Embryonic facial prominence (tissue), 1 donor: ENCODE results near the gene KBTBD13.

ENCODE experiments used
- DNase-seq: peaks from one replicate; pipeline ENCODE4 v3.0.0-alpha.2; 2016; ENCODE audit errors: extremely low spot score

KBTBD13 gene

GRCh38 chr15:65051266-65051665 lies 25.3 kb upstream of the KBTBD13 start:
- DNase-seq: no peak

GRCh38 chr15:65052956-65053355 lies 23.6 kb upstream of the KBTBD13 start:
- DNase-seq: no peak

- no peak for DNase-seq
Measured at GRCh38 chr15:65054333-65055200, 22.0 kb upstream of the KBTBD13 start.

- DNase-seq: no peak
Measured at GRCh38 chr15:65055201-65055870, 21.2 kb upstream of the KBTBD13 start.

GRCh38 chr15:65056106-65056505 lies 20.4 kb upstream of the KBTBD13 start:
- DNase-seq: no peak

- no peak for DNase-seq
Measured at GRCh38 chr15:65056868-65057548, 19.5 kb upstream of the KBTBD13 start.

- no peak for DNase-seq
Measured at GRCh38 chr15:65057549-65057940, 19.0 kb upstream of the KBTBD13 start.

GRCh38 chr15:65058394-65059368 lies 17.9 kb upstream of the KBTBD13 start:
- DNase-seq: no peak

- no peak for DNase-seq
Measured at GRCh38 chr15:65059369-65059750, 17.2 kb upstream of the KBTBD13 start.

GRCh38 chr15:65059931-65060596 lies 16.5 kb upstream of the KBTBD13 start:
- no peak for DNase-seq

GRCh38 chr15:65060641-65061397 lies 15.7 kb upstream of the KBTBD13 start:
- DNase-seq: no peak

- DNase-seq: no peak
Measured at GRCh38 chr15:65062061-65062460, 14.5 kb upstream of the KBTBD13 start.

GRCh38 chr15:65062726-65063125 lies 13.8 kb upstream of the KBTBD13 start:
- DNase-seq: no peak

GRCh38 chr15:65066001-65066634 lies 10.4 kb upstream of the KBTBD13 start:
- no peak for DNase-seq

- DNase-seq: no peak
Measured at GRCh38 chr15:65066635-65067316, 9.8 kb upstream of the KBTBD13 start.

GRCh38 chr15:65067317-65067644 lies 9.3 kb upstream of the KBTBD13 start:
- no peak for DNase-seq

GRCh38 chr15:65067645-65068402 lies 8.7 kb upstream of the KBTBD13 start, which contains the start of gene RASL12:
RASL12 (minus strand) TSS chr15:65067991; CDS start chr15:65067835, 156 bp downstream.
- no peak for DNase-seq

GRCh38 chr15:65068403-65068788 lies 8.2 kb upstream of the KBTBD13 start:
- DNase-seq: no peak
